HG02943 (cell line): ENCODE measurements around the gene MIA.
"Not testable (repeated sequence)": the region's sequence is repeated elsewhere in the genome, so short reads cannot be mapped to it uniquely, and the experiment has no call there.

Experiments used
- ATAC-seq: cut with Tn5 transposase; IDR thresholded peaks from one replicate; pipeline ENCODE4 v1.9.1; 2021; ENCODE audit warnings: mild to moderate bottlenecking, low read depth, moderate library complexity; ENCODE audit not compliant: unreplicated experiment

The MIA gene

DNA sequence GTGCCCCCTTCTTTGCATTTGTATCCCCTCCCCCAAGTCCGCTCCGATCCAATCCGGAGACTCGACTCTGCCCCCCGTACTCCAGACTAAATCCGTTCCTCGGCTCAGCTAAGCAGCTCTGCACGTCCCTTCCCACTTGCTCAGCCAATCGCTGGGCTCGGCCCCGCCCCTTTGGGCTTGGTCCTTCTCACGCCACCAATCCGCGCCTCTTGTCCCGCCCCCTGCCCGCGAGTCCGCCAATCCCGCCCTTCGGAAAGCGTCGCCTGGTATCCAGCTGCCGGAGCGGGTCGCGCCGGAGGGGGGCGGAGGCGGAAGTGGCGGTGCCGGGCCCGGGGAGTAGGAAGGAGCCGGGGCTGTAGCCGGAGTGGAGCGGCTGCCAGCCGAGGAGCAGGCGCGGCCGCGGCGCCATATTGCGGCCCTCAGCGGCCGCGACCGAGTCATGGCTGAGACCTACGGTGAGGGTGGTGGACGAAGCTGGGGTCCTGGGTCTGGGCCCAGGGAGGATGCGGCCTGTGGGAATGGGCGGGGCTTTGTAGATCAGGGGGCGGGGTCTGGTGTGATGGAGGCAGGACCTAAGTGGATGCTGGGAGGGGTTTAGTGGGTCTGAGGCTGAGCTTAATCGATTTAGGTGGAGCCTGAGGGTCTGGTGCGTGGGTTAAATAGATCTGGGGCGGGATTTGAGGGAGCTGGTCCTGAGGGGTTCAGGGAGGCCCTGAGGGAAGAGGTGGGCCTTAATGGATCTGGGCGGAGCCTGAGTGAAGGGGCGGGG, 2.8 kb downstream of the MIA start, which contains the start of gene RAB4B:
Gene RAB4B (plus strand): TSS at position 311 of the 769 bp plus-strand sequence. CDS start 129 bp downstream, at position 440.
- peak; percentile 63 for ATAC-seq

DNA sequence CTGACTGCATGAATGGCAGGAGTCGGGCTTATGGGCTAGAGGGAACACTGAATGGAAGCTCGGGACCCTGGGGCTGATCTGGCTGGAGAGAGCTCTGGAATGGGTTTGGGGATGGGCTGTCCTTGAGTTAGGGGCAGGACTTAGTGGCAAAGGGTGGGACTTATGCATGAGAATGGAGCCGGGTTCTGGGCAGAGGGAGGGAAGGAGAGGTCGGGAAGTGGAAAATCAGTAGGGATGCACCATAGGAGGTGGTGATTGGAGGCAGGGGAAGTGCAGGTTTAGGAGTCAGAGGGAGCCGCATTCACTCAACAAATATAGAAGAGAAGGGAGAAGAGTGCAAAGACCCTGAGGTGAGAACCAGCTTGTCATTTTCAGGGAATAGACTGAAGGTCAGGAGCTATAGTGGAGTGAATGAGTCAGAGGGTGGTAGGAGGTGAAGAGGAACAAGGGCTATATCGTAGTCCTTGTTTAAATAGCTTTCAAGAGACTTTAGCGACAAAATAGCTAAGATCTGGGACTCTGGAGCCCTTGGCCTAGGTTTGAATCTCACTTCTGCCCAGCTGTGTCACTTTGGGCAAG, 3.5 kb downstream of the MIA start:
- ATAC-seq, result no peak

DNA sequence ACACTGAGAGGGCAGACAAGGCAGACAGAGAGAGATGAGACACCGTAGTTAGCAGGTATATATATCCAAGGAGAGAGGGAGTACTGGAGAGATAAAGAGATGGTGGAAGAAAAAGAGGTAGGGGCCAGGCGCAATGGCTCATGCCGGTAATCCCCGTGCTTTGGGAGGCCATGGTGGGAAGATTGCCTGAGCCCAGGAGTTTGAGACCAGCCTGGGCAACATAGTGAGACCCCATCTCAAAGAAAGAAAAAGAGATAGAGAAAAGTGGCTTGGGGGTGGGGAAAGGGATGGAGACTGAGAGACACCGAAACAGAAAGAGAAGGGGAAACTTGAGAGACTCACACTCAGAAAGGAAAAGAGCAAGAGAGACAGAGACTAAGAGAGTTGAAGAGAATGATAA, 5.3 kb downstream of the MIA start:
- ATAC-seq, result no peak

- no peak for ATAC-seq
These were observed 5.8 kb downstream of the MIA start for GRCh38 chr19:40781140-40781539.

DNA sequence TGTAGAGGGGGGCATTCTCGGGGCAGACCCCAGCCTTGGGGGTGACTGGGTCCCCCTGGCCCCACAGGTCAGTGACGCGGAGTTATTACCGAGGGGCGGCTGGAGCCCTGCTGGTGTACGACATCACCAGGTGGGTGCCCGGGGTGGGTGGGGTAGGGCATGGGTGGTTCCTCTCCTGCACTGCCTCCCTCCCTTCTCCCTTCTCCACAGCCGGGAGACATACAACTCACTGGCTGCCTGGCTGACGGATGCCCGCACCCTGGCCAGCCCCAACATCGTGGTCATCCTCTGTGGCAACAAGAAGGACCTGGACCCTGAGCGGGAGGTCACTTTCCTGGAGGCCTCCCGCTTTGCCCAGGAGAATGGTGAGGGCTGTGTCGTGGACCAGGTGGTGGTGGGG, 8.4 kb downstream of the MIA start:
- ATAC-seq, result no peak

GRCh38 chr19:40784146-40784545, 8.8 kb downstream of the MIA start:
- not testable (repeated sequence) for ATAC-seq

DNA sequence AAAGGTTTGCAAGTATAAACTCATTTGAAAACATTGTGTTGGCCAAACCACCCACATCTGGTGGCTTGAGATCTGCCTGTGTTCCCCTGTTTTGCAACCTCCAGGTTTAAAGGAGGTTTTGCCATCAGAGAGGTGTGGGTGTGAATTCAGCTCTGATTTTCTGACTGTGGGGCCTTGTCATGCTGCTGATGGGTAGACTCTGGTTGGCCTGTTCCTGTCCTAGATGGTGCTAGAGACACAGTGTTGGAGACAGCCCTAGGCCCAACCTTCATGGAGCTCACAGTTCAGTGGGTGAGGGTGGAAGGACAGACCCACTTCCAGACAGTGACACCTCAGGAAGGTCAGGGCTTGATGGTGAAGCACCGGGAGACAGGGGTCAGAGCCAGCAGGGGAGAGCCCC, 10.2 kb downstream of the MIA start:
- no peak for ATAC-seq

DNA sequence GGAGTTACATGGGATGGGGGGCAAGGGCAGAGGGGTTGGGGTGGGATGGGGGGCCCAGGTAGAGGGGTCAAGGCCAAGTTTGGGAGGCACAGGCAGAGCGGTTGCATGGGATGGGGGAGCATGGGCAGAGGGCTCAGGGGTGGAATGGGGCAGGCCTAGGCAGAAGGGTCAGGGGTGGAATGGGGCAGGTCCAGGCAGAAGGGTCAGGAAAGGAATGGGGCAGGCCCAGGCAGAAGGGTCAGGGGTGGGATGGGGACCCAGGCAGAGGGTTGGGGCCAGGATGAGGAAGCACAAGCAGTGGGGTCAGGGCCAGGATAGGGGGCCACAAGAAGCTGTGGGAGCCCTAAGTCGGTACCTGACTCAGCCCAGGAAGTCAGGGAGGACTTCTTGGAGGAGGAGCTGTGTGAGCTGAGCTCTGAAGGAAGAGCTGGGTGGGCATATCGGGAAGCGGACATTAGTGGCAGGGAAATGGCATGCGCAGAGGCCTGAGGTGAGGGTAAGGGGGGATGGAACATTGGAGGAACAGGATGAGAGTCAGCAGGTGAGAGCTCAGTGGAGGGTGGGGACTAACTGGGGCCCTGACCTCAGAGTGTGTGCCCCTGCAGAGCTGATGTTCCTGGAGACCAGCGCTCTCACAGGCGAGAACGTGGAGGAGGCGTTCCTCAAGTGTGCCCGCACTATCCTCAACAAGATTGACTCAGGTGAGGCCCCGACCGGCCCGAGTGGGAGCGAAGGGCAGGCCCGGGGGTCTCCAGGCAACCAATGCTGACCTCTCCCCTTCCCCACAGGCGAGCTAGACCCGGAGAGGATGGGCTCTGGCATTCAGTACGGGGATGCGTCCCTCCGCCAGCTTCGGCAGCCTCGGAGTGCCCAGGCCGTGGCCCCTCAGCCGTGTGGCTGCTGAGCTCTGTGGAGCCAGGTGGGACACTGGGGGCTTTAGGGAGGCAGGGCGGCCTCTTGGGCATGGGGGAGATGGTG, 11.0 kb downstream of the MIA start:
- ATAC-seq, result no peak

GRCh38 chr19:40791349-40791748, 16.0 kb downstream of the MIA start:
- ATAC-seq, result no peak

- ATAC-seq, result no peak
These were observed 16.7 kb downstream of the MIA start for GRCh38 chr19:40791996-40792395.

DNA sequence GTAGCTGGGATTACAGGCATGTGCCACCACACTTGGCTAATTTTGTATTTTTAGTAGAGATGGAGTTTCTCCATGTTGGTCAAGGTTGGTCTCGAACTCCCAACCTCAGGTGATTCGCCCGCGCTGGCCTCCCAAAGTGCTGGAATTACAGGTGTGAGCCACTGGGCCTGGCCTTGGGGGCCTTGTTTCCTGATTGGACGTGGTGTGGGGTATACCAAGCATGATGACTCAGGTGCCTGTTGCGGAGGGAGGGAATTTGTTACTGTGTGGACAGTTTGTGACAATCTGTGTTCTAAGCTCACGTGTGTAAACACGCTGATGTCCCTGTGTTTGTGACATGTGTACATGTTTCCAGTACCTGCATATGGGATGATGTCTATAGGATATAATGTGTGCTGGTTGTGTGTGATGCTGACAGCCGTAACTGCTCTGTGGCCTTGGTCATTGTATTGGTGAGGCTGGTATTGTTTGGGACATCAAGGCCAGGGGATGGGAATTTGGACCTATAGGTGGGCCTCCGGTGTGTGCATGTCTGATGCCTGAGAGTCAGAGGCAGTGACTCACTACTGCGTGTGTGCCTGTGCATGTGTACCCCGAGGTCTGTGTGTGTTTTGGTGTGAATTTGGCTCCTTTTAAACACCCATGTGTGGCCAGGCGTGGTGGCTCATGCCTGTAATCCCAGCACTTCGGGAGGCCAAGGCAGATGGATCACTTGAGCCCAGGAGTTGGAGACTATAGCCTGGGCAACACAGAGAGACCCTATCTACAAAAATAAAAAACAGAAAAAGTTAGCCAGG, 22.0 kb downstream of the MIA start:
- no peak for ATAC-seq

DNA sequence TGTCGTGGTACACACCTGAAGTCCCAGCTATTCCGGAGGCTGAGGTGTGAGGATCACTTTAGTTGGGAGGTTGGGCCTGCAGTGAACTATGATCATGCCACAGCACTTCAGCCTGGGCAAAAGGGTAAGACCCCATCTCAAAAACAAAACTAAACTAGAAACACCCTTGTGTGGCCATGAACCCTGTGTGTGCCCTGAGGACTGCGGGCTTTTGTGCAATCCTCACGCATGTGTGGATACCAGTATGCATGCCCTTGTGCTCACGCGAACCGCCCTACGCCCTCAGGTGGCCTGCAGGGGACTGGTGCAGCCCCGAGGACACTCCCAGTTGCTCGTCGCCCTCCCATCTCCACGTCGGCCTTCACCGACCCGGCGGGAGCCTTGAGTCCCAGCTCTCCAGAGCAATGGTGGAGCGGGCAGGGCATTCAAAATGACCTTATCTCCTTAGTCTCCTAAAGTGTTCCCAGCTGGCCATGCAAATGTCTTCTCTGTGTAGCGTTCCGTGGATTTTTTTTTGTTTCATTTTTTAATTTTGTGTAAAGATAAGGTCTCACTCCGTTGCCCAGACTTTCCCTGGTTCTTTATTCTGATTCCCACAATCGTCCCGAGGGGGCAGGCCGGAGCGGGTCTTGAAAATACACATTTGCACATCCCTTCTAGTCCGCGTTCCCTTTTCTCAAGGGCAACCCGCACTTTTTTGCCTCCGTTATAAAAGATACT, 22.8 kb downstream of the MIA start:
- ATAC-seq, result peak; percentile 41

DNA sequence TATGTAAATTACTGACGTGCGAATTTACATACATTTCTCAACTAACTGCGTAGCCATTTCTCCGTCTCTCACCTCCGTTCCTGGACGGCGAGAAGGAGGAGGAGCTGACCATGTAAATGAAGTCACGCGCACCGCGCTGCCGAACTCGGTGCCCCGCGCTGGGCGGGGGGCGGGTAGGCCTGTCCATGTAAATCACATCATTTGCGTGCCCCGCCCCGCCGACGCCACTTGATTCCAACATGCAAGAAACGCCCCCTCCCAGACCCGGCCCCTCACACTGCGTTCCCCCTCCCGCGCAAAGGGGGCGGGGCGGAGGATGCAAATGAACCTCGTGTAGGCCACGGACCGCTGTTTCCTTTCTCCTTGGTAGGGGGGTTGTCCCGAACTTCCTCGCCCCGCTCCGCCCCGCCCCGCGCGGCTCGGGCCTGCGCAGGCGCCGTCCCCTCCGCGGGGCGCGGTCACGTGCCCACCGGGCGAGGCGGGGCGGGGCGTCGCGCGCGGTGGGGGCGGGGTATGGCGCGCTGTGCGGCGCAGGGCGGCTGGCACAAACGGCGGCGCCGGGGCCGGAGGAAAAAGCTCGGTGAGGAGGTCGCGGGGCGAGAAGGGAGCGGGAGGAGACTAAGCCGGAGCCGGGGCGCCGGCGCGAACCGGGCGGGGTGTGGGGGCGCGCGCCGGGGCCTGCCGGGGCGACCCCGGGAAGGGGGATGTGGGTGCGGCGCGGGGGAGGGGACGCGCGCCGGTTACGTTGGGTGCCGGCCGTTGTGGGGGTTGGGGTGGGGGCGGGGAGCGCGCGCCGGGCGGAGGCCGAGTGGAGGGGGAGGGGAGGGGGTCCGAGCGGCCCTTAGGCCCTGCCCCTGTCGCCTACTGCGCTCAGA, 23.6 kb downstream of the MIA start, which contains the start of gene EGLN2:
Gene EGLN2 (plus strand): TSS at position 509 of the 875 bp plus-strand sequence. CDS start 1,382 bp downstream, outside the sequence.
- ATAC-seq, result peak; percentile 77

DNA sequence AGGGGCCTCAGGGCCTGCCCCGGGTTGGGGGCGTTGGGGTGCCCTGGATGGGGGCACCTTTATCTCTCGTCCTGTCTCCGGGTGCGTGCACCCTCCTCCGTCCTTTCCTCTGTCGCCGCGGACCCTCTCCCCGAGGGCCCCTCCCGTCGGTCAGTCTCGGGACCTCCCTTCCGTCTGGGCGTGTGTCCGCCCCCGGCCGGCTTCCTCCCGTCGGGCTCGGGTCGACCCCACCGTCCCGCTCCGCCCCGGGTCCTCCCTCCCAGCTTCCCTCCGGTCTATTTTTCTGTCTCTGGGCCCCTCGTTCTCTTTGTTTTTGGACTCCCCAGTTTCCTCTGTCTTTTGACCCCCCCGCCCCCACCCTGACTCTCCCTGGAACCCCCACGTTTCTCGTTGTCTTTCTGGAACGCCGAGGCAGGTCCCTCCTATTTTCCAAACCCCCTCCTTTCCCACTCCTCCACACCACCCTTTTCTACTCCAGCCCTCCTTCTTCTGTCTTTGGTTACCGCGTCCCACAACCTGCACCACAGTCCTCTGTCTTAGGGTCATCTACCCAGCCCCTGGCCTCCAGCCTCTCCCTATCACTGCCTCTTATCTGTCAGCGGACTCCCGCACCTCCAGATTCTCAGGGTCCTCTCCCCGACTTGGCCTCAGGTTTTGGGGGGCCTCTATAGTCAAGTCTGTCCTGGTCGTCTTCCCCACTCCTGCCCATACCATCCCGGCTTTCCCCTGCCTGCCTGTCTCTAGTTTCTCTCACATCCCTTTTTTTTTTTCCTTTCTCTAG, 24.4 kb downstream of the MIA start:
- ATAC-seq, result peak; percentile 9

DNA sequence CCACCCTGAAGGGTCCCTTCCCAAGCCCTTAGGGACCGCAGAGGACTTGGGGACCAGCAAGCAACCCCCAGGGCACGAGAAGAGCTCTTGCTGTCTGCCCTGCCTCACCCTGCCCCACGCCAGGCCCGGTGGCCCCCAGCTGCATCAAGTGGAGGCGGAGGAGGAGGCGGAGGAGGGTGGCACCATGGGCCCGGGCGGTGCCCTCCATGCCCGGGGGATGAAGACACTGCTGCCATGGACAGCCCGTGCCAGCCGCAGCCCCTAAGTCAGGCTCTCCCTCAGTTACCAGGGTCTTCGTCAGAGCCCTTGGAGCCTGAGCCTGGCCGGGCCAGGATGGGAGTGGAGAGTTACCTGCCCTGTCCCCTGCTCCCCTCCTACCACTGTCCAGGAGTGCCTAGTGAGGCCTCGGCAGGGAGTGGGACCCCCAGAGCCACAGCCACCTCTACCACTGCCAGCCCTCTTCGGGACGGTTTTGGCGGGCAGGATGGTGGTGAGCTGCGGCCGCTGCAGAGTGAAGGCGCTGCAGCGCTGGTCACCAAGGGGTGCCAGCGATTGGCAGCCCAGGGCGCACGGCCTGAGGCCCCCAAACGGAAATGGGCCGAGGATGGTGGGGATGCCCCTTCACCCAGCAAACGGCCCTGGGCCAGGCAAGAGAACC, 25.1 kb downstream of the MIA start:
- ATAC-seq, result no peak

GRCh38 chr19:40800997-40801377, 25.7 kb downstream of the MIA start:
- no peak for ATAC-seq
